NCI-H524 treated with DMSO at 0.1 percent for 48 hours (cell line): ENCODE results near the gene XDH.

ENCODE experiments used
- DNase-seq: peaks from one replicate; lab custom pipeline; 2025; lab: John Stamatoyannopoulos, UW

Gene XDH

GRCh38 chr2:31365348-31365747 is 49.2 kb downstream of the XDH start:
- DNase-seq: no peak

GRCh38 chr2:31363956-31364750 is 50.4 kb downstream of the XDH start:
- no peak for DNase-seq

GRCh38 chr2:31362581-31362980 is 52.0 kb downstream of the XDH start:
- DNase-seq: no peak

GRCh38 chr2:31359229-31359628 is 55.3 kb downstream of the XDH start:
- DNase-seq: no peak

- no peak for DNase-seq
Observed at GRCh38 chr2:31354837-31355236, 59.7 kb downstream of the XDH start.

- no peak for DNase-seq
Observed at GRCh38 chr2:31353179-31353578, 61.4 kb downstream of the XDH start.

- no peak for DNase-seq
Observed at GRCh38 chr2:31349684-31350083, 64.9 kb downstream of the XDH start.

- DNase-seq: no peak
Observed at GRCh38 chr2:31349160-31349559, 65.4 kb downstream of the XDH start.

GRCh38 chr2:31348618-31349017 is 65.9 kb downstream of the XDH start:
- no peak for DNase-seq

- no peak for DNase-seq
Observed at GRCh38 chr2:31347750-31348149, 66.8 kb downstream of the XDH start.

- no peak for DNase-seq
Observed at GRCh38 chr2:31347319-31347718, 67.2 kb downstream of the XDH start.

- no peak for DNase-seq
Observed at GRCh38 chr2:31344447-31344846, 70.1 kb downstream of the XDH start.

- DNase-seq: no peak
Observed at GRCh38 chr2:31341351-31341750, 73.2 kb downstream of the XDH start.

- no peak for DNase-seq
Observed at GRCh38 chr2:31339696-31340095, 74.8 kb downstream of the XDH start.

GRCh38 chr2:31337860-31338259 is 76.7 kb downstream of the XDH start:
- no peak for DNase-seq

GRCh38 chr2:31337197-31337596 is 77.3 kb downstream of the XDH start:
- DNase-seq: no peak

- no peak for DNase-seq
Observed at GRCh38 chr2:31335921-31336585, 78.5 kb downstream of the XDH start.

GRCh38 chr2:31334311-31335026 is 80.1 kb downstream of the XDH start:
- DNase-seq: no peak

- DNase-seq: peak; percentile 51
Observed at GRCh38 chr2:31333527-31334183, 80.9 kb downstream of the XDH start.

GRCh38 chr2:31333046-31333445 is 81.5 kb downstream of the XDH start:
- DNase-seq: no peak

- DNase-seq: no peak
Observed at GRCh38 chr2:31332521-31332920, 82.0 kb downstream of the XDH start.

- no peak for DNase-seq
Observed at GRCh38 chr2:31331156-31331555, 83.4 kb downstream of the XDH start.
